CD4-positive, alpha-beta T cell treated with Interleukin-12 subunit alpha and Interleukin-12 subunit beta, for 1 hour (primary cell): ENCODE results near the gene USH2A.
"Not testable (repeated sequence)": the region's sequence is repeated elsewhere in the genome, so short reads cannot be mapped to it uniquely, and the experiment has no call there.

Source experiments
- DNase-seq: peaks from one replicate; pipeline ENCODE4 v3.0.0-alpha.2; 2020

The USH2A gene

GRCh38 chr1:216387782-216388181 is 35.5 kb downstream of the USH2A start:
- no peak for DNase-seq

- no peak for DNase-seq
These were observed 43.8 kb downstream of the USH2A start for GRCh38 chr1:216379441-216379840.

- DNase-seq: no peak
These were observed 55.0 kb downstream of the USH2A start for GRCh38 chr1:216368249-216368648.

GRCh38 chr1:216366979-216367378 is 56.3 kb downstream of the USH2A start:
- DNase-seq: no peak

GRCh38 chr1:216356945-216357344 is 66.3 kb downstream of the USH2A start:
- DNase-seq: no peak

- no peak for DNase-seq
These were observed 73.1 kb downstream of the USH2A start for GRCh38 chr1:216350186-216350585.

- no peak for DNase-seq
These were observed 76.7 kb downstream of the USH2A start for GRCh38 chr1:216346526-216346925.

GRCh38 chr1:216340542-216340941 is 82.7 kb downstream of the USH2A start:
- not testable (repeated sequence) for DNase-seq

- DNase-seq: no peak
These were observed 90.8 kb downstream of the USH2A start for GRCh38 chr1:216332462-216332861.

- no peak for DNase-seq
These were observed 91.2 kb downstream of the USH2A start for GRCh38 chr1:216332003-216332402.

GRCh38 chr1:216331211-216331610 is 92.0 kb downstream of the USH2A start:
- no peak for DNase-seq

- no peak for DNase-seq
These were observed 93.0 kb downstream of the USH2A start for GRCh38 chr1:216330262-216330661.

- no peak for DNase-seq
These were observed 97.3 kb downstream of the USH2A start for GRCh38 chr1:216325946-216326345.

GRCh38 chr1:216325336-216325735 is 97.9 kb downstream of the USH2A start:
- no peak for DNase-seq

- DNase-seq: no peak
These were observed 99.9 kb downstream of the USH2A start for GRCh38 chr1:216323344-216323743.

- DNase-seq: no peak
These were observed 108.7 kb downstream of the USH2A start for GRCh38 chr1:216314379-216315095.

GRCh38 chr1:216310776-216311175 is 112.5 kb downstream of the USH2A start:
- DNase-seq: no peak

- no peak for DNase-seq
These were observed 116.4 kb downstream of the USH2A start for GRCh38 chr1:216306830-216307229.

GRCh38 chr1:216303690-216304089 is 119.6 kb downstream of the USH2A start:
- DNase-seq: no peak

GRCh38 chr1:216293683-216294082 is 129.6 kb downstream of the USH2A start:
- DNase-seq: no peak

GRCh38 chr1:216290074-216290473 is 133.2 kb downstream of the USH2A start:
- DNase-seq: no peak

GRCh38 chr1:216285052-216285451 is 138.2 kb downstream of the USH2A start:
- DNase-seq: no peak

- DNase-seq: no peak
These were observed 141.5 kb downstream of the USH2A start for GRCh38 chr1:216281757-216282156.

- DNase-seq: no peak
These were observed 153.0 kb downstream of the USH2A start for GRCh38 chr1:216270086-216270773.

GRCh38 chr1:216261631-216262030 is 161.6 kb downstream of the USH2A start:
- no peak for DNase-seq
